Liver (tissue), 9 donors: ENCODE data around the gene ASB2. TPM values are rescaled to one million over a fixed set of nuclear protein-coding genes. Genes with fewer than 3 reads are reported as not detected.
A peak's percentile ranks its signal among the peaks of the same experiment; 100 is the strongest.

Source experiments
- DNase-seq: peaks from one replicate; pipeline ENCODE4 v3.0.0-alpha.2; 2017; ENCODE audit warnings: low spot score
- H3K27ac ChIP-seq, 2 donors: one replicate each; pipeline ENCODE4 v1.7.0; 2013; ENCODE audit warnings: inconsistent platforms in 2 of 2, low read length in 2 of 2, control low read depth in 1 of 2, low read depth in 1 of 2, mild to moderate bottlenecking in 1 of 2
- H3K27me3 ChIP-seq, 4 donors: one replicate each; pipeline versions ENCODE4 v1.6.1 to v1.7.0; 2013; ENCODE audit warnings: low read length in 3 of 4, inconsistent platforms in 1 of 4, mild to moderate bottlenecking in 1 of 4, moderate library complexity in 1 of 4; ENCODE audit not compliant: control insufficient read depth in 4 of 4, insufficient read depth in 4 of 4
- H3K36me3 ChIP-seq, 4 donors: one replicate each; pipeline versions ENCODE4 v1.6.1 to v1.7.0; 2013; ENCODE audit warnings: low read length in 3 of 4, mild to moderate bottlenecking in 3 of 4, low read depth in 1 of 4, moderate library complexity in 1 of 4; ENCODE audit not compliant: control insufficient read depth in 4 of 4, insufficient read depth in 3 of 4
- H3K4me1 ChIP-seq, 4 donors: one replicate each; pipeline versions ENCODE4 v1.6.1 to v1.7.0; 2013; ENCODE audit warnings: low read length in 3 of 4, mild to moderate bottlenecking in 3 of 4, moderate library complexity in 1 of 4; ENCODE audit not compliant: control insufficient read depth in 4 of 4, insufficient read depth in 4 of 4
- H3K4me3 ChIP-seq, 3 donors: one replicate each; pipeline versions ENCODE4 v1.6.1 to v1.7.0; 2013; ENCODE audit warnings: low read length in 3 of 3, control low read depth in 1 of 3, low read depth in 1 of 3, mild to moderate bottlenecking in 1 of 3
- H3K9ac ChIP-seq, 2 donors: one replicate each; pipeline ENCODE4 v1.7.0; 2013; ENCODE audit warnings: low read length in 2 of 2, mild to moderate bottlenecking in 2 of 2, moderate library complexity in 2 of 2, control low read depth in 1 of 2, low read depth in 1 of 2
- H3K9me3 ChIP-seq, 4 donors: one replicate each; pipeline versions ENCODE4 v1.6.1 to v1.7.0; 2013; ENCODE audit warnings: low read length in 3 of 4; ENCODE audit not compliant: control insufficient read depth in 4 of 4
- FOXA1 ChIP-seq: IDR thresholded peaks from 2 replicates; pipeline ENCODE4 v1.6.1; 2016; ENCODE audit warnings: antibody characterized with exemption
- FOXA2 ChIP-seq: IDR thresholded peaks from 2 replicates; pipeline ENCODE4 v1.6.1; 2016; ENCODE audit warnings: antibody characterized with exemption
- GABPA ChIP-seq, 2 donors: IDR thresholded peaks in 1 of 2; conservative IDR thresholded peaks in 1 of 2; 2 replicates each; pipeline ENCODE4 v1.6.1; 2016; ENCODE audit warnings: antibody characterized with exemption in 2 of 2, mild to moderate bottlenecking in 1 of 2, moderate library complexity in 1 of 2
- HNF4A ChIP-seq, 2 donors: conservative IDR thresholded peaks; 2 replicates each; pipeline ENCODE4 v1.6.1; 2016; ENCODE audit warnings: antibody characterized with exemption in 2 of 2, mild to moderate bottlenecking in 2 of 2
- HNF4G ChIP-seq: IDR thresholded peaks from 2 replicates; pipeline ENCODE4 v1.6.1; 2016; ENCODE audit warnings: antibody characterized with exemption
- JUND ChIP-seq, 2 donors: IDR thresholded peaks; 2 replicates each; pipeline ENCODE4 v1.6.1; 2016; ENCODE audit warnings: antibody characterized with exemption in 2 of 2
- NR2F2 ChIP-seq: IDR thresholded peaks from 2 replicates; pipeline ENCODE4 v1.6.1; 2016; ENCODE audit warnings: antibody characterized with exemption
- RXRA ChIP-seq, 2 donors: IDR thresholded peaks; 2 replicates each; pipeline ENCODE4 v1.6.1; 2017 to 2018; ENCODE audit warnings: antibody characterized with exemption in 2 of 2, mild to moderate bottlenecking in 1 of 2
- SP1 ChIP-seq: IDR thresholded peaks from 2 replicates; pipeline ENCODE4 v1.6.1; 2018; ENCODE audit warnings: antibody characterized with exemption, mild to moderate bottlenecking
- TAF1 ChIP-seq: conservative IDR thresholded peaks from 2 replicates; pipeline ENCODE4 v1.6.1; 2016; ENCODE audit warnings: antibody characterized with exemption, mild to moderate bottlenecking
- WGBS: extraction: QIAGEN DNeasy Blood & Tissue Kit; methylation state at CpG from one replicate; pipeline ENCODE4 v1.1.7; 2013; 5-methylcytosine and 5-hydroxymethylcytosine counted together
- polyA plus RNA-seq, 2 donors: library from polyadenylated mRNA; stranded (reverse) in 1 of 2; unstranded in 1 of 2; fragments of 200-250 nt in 1 of 2; fragments of >200 nt in 1 of 2; fragmentation: Nextera tagmentation in 1 of 2; extraction: Ambion mirVana in 1 of 2; gene quantifications; one replicate each; pipeline versions ENCODE4 v1.2.1 to v1.2.3, GENCODE V29; 2013 to 2015
- total RNA-seq, 2 donors: library from RNA; depleted of rRNA; stranded (reverse); fragments of >200 nt; gene quantifications; one replicate each; pipeline ENCODE4 v1.2.3, GENCODE V29; 2014
- TF ChIP-seq, protein P1 (sequence below): IDR thresholded peaks from 2 replicates; pipeline ENCODE4 v1.6.1; 2016; ENCODE audit warnings: antibody characterized with exemption
- TF ChIP-seq, protein P2 (sequence below): IDR thresholded peaks from 2 replicates; pipeline ENCODE4 v1.6.1; 2016; ENCODE audit warnings: antibody characterized with exemption, mild to moderate bottlenecking
- TF ChIP-seq, protein P3 (sequence below): IDR thresholded peaks from 2 replicates; pipeline ENCODE4 v1.6.1; 2016; ENCODE audit warnings: antibody characterized with exemption
- TF ChIP-seq, protein P4 (sequence below): fragments of 150-350 bp; IDR thresholded peaks from 2 replicates; pipeline ENCODE4 v1.5.1; 2017; ENCODE audit warnings: improper control_type of control experiment, low read depth, low read length; ENCODE audit not compliant: missing input control
- TF ChIP-seq, protein P5 (sequence below): IDR thresholded peaks from 2 replicates; pipeline ENCODE4 v1.6.1; 2016; ENCODE audit warnings: antibody characterized with exemption
- donor health status: healthy.
- donor health status: healthy.
- donor health status: healthy.
- donor health status: healthy.
- donor health status: healthy.

Gene ASB2
- total and polyA plus RNA-seq, 4 donors, result 0.18 to 0.56 (median 0.38) TPM

DNA sequence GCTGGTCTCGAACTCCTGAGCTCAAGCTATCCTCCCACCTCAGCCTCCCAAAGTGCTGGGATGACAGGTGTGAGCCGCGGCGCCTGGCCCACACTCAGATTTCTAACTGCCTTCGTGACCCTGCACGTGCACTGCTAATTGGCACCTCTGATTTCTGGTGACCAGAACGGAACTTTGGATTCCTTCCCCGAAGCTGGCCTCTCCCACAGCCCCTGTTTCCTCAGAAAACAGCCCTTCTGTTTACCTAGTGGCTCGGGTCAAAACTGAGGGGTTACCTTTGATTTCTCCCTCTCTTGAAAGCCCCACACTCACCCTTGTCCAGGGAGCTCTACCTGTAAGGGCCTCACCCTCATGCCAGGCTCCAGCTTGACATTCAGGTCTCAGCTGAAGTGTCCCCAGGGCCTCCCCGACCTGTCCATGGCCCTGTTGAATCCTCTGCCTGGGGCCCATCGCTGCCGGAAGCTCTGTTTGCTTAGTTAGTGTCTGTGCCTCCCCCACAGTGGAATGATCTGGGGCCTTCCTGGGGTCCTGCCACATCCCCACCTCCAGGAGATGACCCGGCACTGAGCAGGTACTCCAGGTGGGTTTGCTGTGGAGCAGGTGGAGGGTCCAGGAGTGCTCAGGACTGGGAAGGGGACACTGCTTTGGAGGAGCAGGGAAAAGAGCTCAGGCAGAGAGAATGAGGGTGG lies 73.6 kb downstream of the ASB2 start:
- Histone ChIP-seq H3K4me1 (no peaks in the 10 kb centered on the region), H3K9ac (no peak overlapping the region), H3K27ac (no peak overlapping the region), H3K4me3 (no peak overlapping the region), H3K9me3 (no peaks in the 10 kb centered on the region), H3K27me3 (peaks cover 0 to 4% (median 0%) of the 10 kb centered on the region in 4 donors), H3K36me3 (no peaks in the 10 kb centered on the region)
- WGBS, result 71% methylated on average over 13 of the region's 13 CpGs
- no peak for DNase-seq
- TF ChIP-seq SP1, result no peak
- TF ChIP-seq, protein P1, sequence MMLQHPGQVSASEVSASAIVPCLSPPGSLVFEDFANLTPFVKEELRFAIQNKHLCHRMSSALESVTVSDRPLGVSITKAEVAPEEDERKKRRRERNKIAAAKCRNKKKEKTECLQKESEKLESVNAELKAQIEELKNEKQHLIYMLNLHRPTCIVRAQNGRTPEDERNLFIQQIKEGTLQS, result no peak
- no peak for TF ChIP-seq RXRA (IDR thresholded peaks at IDR 0.05)
- no peak for TF ChIP-seq FOXA2
- TF ChIP-seq, protein P2, sequence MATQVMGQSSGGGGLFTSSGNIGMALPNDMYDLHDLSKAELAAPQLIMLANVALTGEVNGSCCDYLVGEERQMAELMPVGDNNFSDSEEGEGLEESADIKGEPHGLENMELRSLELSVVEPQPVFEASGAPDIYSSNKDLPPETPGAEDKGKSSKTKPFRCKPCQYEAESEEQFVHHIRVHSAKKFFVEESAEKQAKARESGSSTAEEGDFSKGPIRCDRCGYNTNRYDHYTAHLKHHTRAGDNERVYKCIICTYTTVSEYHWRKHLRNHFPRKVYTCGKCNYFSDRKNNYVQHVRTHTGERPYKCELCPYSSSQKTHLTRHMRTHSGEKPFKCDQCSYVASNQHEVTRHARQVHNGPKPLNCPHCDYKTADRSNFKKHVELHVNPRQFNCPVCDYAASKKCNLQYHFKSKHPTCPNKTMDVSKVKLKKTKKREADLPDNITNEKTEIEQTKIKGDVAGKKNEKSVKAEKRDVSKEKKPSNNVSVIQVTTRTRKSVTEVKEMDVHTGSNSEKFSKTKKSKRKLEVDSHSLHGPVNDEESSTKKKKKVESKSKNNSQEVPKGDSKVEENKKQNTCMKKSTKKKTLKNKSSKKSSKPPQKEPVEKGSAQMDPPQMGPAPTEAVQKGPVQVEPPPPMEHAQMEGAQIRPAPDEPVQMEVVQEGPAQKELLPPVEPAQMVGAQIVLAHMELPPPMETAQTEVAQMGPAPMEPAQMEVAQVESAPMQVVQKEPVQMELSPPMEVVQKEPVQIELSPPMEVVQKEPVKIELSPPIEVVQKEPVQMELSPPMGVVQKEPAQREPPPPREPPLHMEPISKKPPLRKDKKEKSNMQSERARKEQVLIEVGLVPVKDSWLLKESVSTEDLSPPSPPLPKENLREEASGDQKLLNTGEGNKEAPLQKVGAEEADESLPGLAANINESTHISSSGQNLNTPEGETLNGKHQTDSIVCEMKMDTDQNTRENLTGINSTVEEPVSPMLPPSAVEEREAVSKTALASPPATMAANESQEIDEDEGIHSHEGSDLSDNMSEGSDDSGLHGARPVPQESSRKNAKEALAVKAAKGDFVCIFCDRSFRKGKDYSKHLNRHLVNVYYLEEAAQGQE, result no peak
- TF ChIP-seq NR2F2, result no peak
- TF ChIP-seq, protein P3, sequence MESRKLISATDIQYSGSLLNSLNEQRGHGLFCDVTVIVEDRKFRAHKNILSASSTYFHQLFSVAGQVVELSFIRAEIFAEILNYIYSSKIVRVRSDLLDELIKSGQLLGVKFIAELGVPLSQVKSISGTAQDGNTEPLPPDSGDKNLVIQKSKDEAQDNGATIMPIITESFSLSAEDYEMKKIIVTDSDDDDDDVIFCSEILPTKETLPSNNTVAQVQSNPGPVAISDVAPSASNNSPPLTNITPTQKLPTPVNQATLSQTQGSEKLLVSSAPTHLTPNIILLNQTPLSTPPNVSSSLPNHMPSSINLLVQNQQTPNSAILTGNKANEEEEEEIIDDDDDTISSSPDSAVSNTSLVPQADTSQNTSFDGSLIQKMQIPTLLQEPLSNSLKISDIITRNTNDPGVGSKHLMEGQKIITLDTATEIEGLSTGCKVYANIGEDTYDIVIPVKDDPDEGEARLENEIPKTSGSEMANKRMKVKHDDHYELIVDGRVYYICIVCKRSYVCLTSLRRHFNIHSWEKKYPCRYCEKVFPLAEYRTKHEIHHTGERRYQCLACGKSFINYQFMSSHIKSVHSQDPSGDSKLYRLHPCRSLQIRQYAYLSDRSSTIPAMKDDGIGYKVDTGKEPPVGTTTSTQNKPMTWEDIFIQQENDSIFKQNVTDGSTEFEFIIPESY, result no peak
- no peak for TF ChIP-seq TAF1
- TF ChIP-seq HNF4G, result no peak
- TF ChIP-seq JUND (IDR thresholded peaks at IDR 0.05), result no peak
- no peak for TF ChIP-seq HNF4A (conservative IDR thresholded peaks at IDR 0.05)

DNA sequence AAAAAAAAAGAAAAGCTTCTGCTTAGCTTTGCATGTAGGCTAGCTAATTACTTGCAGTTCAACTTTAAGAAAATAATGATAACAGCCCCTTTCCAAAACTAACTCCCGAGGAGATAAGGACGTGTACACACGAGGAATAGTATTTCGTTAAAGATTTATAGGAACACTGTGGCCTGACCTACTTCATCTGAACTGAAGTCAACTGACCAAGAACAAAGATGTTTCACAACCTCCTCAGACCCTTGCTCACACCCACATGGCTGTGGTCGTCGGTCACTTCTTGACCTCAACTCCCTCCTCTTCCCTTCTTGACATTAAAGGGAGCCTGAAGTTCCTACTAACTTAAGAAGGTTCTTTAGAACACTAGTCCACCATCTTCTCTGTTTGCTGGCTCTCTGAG lies 74.6 kb downstream of the ASB2 start:
- Histone ChIP-seq H3K36me3 (no peaks in the 10 kb centered on the region), H3K9me3 (no peaks in the 10 kb centered on the region), H3K4me3 (no peak overlapping the region), H3K9ac (no peak overlapping the region), H3K27me3 (peaks cover 0 to 4% (median 0%) of the 10 kb centered on the region in 4 donors), H3K27ac (no peak overlapping the region), H3K4me1 (no peaks in the 10 kb centered on the region)
- DNase-seq, result no peak
- WGBS, result 18% methylated on average over 6 of the region's 6 CpGs
- TF ChIP-seq GABPA (IDR thresholded peaks at IDR 0.05 in 1 of 2, conservative IDR thresholded peaks at IDR 0.05 in 1 of 2) (no peak), RXRA (IDR thresholded peaks at IDR 0.05) (no peak), TAF1 (no peak), FOXA2 (no peak), SP1 (peak; percentile 29), JUND (IDR thresholded peaks at IDR 0.05) (no peak), NR2F2 (peak; percentile 67), HNF4A (conservative IDR thresholded peaks at IDR 0.05) (no peak), FOXA1 (no peak)
- TF ChIP-seq, protein P4, sequence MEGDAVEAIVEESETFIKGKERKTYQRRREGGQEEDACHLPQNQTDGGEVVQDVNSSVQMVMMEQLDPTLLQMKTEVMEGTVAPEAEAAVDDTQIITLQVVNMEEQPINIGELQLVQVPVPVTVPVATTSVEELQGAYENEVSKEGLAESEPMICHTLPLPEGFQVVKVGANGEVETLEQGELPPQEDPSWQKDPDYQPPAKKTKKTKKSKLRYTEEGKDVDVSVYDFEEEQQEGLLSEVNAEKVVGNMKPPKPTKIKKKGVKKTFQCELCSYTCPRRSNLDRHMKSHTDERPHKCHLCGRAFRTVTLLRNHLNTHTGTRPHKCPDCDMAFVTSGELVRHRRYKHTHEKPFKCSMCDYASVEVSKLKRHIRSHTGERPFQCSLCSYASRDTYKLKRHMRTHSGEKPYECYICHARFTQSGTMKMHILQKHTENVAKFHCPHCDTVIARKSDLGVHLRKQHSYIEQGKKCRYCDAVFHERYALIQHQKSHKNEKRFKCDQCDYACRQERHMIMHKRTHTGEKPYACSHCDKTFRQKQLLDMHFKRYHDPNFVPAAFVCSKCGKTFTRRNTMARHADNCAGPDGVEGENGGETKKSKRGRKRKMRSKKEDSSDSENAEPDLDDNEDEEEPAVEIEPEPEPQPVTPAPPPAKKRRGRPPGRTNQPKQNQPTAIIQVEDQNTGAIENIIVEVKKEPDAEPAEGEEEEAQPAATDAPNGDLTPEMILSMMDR, result no peak
- TF ChIP-seq, protein P5, sequence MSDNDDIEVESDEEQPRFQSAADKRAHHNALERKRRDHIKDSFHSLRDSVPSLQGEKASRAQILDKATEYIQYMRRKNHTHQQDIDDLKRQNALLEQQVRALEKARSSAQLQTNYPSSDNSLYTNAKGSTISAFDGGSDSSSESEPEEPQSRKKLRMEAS, result no peak
- TF ChIP-seq, protein P1, result no peak
- TF ChIP-seq, protein P3, result no peak
- TF ChIP-seq, protein P2, result no peak
